HFFc6 (cell line): ENCODE data around the gene ZNF780B. TPM values are rescaled to one million over a fixed set of nuclear protein-coding genes. Genes with fewer than 3 reads are reported as not detected.

Experiments used
- DNase-seq: peaks from one replicate; pipeline ENCODE4 v3.0.0-alpha.2; 2018
- H3K27ac Mint-ChIP-seq: 2 replicates; pipeline ENCODE4 v1.8.0; 2020; ENCODE audit warnings: mild to moderate bottlenecking, mixed read lengths
- H3K27me3 Mint-ChIP-seq: 2 replicates; pipeline ENCODE4 v1.8.0; 2021; ENCODE audit warnings: mild to moderate bottlenecking, moderate library complexity, mixed read lengths; ENCODE audit not compliant: insufficient read depth
- H3K36me3 Mint-ChIP-seq: 2 replicates; pipeline ENCODE4 v1.8.0; 2021; ENCODE audit warnings: low read depth, mixed read lengths
- H3K4me1 Mint-ChIP-seq: 2 replicates; pipeline ENCODE4 v1.8.0; 2020; ENCODE audit warnings: low read depth, mixed read lengths
- H3K4me3 Mint-ChIP-seq: 2 replicates; pipeline ENCODE4 v1.8.0; 2020; ENCODE audit warnings: mild to moderate bottlenecking, moderate library complexity, mixed read lengths
- H3K9me3 Mint-ChIP-seq: 2 replicates; pipeline ENCODE4 v1.8.0; 2020; ENCODE audit warnings: mild to moderate bottlenecking, mixed read lengths
- long read RNA-seq: library from polyadenylated mRNA; unstranded; transcript quantifications from one replicate; pipeline ENCODE4 v2.0.0, GENCODE V29; 2019
- total RNA-seq, 6 experiments: library from RNA; stranded (reverse); fragmentation: NEBNext Ultra II Directional; extraction: Animal tissue kit (Norgen Biotek cat#: 25700); gene quantifications; 2 replicates in 1 of 6; 3 replicates in 5 of 6; pipeline ENCODE4 v1.2.3, GENCODE V29; 2021
- TF ChIP-seq, protein P1 (sequence below): fragments of 200-600 bp; sonication (generic); IDR thresholded peaks from 2 replicates; pipeline ENCODE4 v1.5.0; 2021; ENCODE audit warnings: antibody characterized with exemption, mild to moderate bottlenecking

Gene ZNF780B
- total RNA-seq: 1 to 10 TPM; 7.3 to 9.9 (median 8.8) TPM
- long read RNA-seq, partial matches to known transcripts: 0 of 1 reads
- long read RNA-seq, other reads (novel, unspliced or antisense): 1 of 1 reads

DNA sequence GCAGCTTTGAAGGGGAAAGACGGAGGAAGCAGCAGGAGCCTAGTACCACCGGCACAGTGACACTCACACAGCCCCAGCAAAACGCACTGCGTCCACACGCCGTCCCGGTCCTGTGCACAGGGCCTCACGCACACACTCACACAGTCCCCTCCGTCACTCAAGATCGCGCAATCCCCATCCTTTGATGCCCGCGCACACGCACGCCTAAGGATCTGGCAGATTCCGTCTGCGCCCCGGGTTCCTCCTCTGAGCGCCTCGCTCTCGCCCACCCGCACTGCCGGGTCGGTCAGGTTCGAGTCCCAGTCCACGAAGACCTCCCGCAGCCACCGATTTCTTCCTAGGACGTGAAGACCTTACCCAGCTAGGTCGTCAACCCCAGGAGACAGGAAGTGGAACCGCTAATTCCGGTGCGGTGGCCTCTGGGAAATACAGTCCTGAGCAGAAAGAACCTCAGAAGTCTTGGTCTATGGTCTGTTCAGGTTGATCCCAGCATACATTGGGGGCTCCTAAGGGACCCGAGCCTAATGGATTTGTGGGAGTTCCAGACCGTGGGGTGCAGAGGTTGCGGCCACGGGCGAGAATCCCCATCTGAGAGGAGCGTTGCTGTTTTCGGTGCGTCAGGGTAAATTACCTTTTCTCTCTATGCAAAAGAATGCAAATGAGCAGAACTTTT lies at the start of gene ZNF780B:
Gene ZNF780B, minus strand, starts transcription at position 400 of the 673 bp plus-strand sequence. CDS start 5,899 bp downstream, outside the sequence.
- TF ChIP-seq, protein P1, sequence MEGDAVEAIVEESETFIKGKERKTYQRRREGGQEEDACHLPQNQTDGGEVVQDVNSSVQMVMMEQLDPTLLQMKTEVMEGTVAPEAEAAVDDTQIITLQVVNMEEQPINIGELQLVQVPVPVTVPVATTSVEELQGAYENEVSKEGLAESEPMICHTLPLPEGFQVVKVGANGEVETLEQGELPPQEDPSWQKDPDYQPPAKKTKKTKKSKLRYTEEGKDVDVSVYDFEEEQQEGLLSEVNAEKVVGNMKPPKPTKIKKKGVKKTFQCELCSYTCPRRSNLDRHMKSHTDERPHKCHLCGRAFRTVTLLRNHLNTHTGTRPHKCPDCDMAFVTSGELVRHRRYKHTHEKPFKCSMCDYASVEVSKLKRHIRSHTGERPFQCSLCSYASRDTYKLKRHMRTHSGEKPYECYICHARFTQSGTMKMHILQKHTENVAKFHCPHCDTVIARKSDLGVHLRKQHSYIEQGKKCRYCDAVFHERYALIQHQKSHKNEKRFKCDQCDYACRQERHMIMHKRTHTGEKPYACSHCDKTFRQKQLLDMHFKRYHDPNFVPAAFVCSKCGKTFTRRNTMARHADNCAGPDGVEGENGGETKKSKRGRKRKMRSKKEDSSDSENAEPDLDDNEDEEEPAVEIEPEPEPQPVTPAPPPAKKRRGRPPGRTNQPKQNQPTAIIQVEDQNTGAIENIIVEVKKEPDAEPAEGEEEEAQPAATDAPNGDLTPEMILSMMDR: no peak
- Mint-ChIP-seq H3K27me3 (peaks cover 5% of the 10 kb centered on the region), H3K27ac (peak within 1 kb of the TSS; percentile 91), H3K4me3 (peak within 1 kb of the TSS; percentile 100), H3K36me3 (peaks cover 61% of the 10 kb centered on the region), H3K4me1 (peaks cover 28% of the 10 kb centered on the region), H3K9me3 (peaks cover 39% of the 10 kb centered on the region)
- peak; percentile 4 for DNase-seq

DNA sequence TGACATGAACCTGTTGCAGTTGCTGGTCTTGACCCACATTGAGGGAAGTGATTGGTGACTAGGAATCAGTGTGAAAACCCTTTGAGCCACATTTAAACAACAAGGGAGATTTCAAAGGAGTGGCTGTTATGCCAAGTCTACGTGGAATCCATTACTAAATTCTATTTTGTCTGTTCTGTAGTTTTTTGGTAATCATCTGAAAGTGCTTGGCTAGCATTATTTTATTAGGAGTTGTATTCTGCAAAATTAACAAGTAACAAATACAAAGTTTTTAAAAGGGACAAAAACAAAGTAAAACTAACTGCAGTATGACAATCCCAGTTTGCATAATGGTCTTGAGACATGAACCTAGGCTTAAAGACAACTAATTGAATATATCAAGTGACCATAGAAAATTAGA lies 48.7 kb upstream of the ZNF780B start:
- Mint-ChIP-seq H3K4me1 (no peaks in the 10 kb centered on the region), H3K27ac (no peak overlapping the region), H3K9me3 (no peaks in the 10 kb centered on the region), H3K27me3 (peaks cover 3% of the 10 kb centered on the region), H3K36me3 (no peaks in the 10 kb centered on the region), H3K4me3 (no peak overlapping the region)
- no peak for DNase-seq
- TF ChIP-seq, protein P1: no peak

DNA sequence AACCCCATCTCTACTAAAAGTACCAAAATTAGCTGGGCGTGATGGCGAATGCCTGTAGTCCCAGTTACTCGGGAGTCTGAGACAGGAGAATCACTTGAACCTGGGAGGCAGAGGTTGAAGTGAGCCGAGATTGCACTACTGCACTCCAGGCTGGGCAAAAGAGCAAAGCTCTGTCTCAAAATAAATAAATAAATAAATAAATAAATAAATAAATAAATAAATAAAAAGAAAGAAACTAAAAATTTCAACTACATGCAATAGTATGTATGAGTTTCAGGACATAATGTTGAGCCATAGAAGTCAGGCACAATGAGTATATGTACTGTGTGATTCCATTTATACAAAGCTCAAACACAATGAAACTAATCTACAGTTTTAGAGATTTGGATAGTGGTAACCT lies 47.6 kb upstream of the ZNF780B start:
- H3K4me1 Mint-ChIP-seq: no peaks in the 10 kb centered on the region
- no peak for DNase-seq
- TF ChIP-seq, protein P1: no peak
- H3K27ac Mint-ChIP-seq: no peak overlapping the region
- H3K27me3 Mint-ChIP-seq: peaks cover 3% of the 10 kb centered on the region
- no peak overlapping the region for H3K4me3 Mint-ChIP-seq
- no peaks in the 10 kb centered on the region for H3K9me3 Mint-ChIP-seq
- no peaks in the 10 kb centered on the region for H3K36me3 Mint-ChIP-seq

DNA sequence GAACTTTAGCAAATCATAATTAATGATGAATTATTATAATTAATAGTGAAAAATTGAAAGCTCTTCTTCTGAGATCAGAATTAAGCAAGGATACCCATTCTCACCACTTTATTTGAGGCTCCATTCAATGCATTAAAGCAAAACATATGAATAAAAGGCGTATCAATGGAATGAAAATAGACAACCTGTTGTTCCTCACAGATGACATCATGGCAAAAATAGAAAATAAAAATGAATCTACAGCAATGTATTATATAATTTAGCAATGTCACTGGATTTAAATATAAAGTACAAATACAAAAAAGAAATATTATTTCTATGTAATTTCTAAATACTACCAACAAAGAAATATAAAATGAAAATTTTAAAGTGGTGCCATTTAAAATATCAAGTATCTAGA lies 45.8 kb upstream of the ZNF780B start:
- Mint-ChIP-seq H3K36me3 (no peaks in the 10 kb centered on the region), H3K4me3 (no peak overlapping the region)

DNA sequence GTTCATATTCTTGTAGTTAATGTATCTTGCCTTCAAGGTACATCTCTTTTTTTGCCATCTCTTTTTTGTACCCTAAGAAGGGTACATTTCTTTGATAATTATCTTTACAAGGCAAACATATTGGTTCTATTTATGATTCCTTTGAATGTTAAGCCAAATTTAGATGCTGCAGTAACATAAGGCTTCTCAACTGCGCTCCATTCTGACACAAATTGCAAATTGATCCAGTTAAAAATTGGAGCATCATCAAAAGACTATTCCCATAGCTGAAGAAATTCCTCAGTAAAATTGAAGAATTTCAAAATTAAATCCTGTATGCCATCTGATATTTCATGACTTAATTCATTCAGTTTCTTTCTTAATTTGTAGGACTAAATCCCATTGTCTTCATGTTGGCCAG lies 37.4 kb upstream of the ZNF780B start:
- DNase-seq: no peak
- no peak overlapping the region for H3K27ac Mint-ChIP-seq
- peaks cover 10% of the 10 kb centered on the region for H3K36me3 Mint-ChIP-seq
- H3K9me3 Mint-ChIP-seq: no peaks in the 10 kb centered on the region; the same call in 1 of the 2 replicates
- TF ChIP-seq, protein P1: no peak
- H3K27me3 Mint-ChIP-seq: peaks cover 7% of the 10 kb centered on the region
- peaks cover 27% of the 10 kb centered on the region for H3K4me1 Mint-ChIP-seq
- no peak overlapping the region for H3K4me3 Mint-ChIP-seq

More for the DNA sequence above, 45.8 kb upstream of the ZNF780B start:
- Mint-ChIP-seq H3K9me3 (no peaks in the 10 kb centered on the region), H3K27me3 (peaks cover 4% of the 10 kb centered on the region), H3K27ac (no peak overlapping the region), H3K4me1 (no peaks in the 10 kb centered on the region)
- no peak for DNase-seq
- TF ChIP-seq, protein P1: no peak
